Peyer's patch (tissue), 4 donors: ENCODE measurements around the gene STT3B.

ENCODE experiments used
- CTCF ChIP-seq, 6 experiments: fragments of 450-650 bp in 4 of 6; fragments of 200-600 bp in 2 of 6; sonication (generic) in 1 of 6; IDR thresholded peaks; one replicate each; pipeline ENCODE4 v1.5.1; 2017 to 2019; ENCODE audit warnings: antibody characterized with exemption in 6 of 6, mild to moderate bottlenecking in 3 of 6, moderate library complexity in 1 of 6
- POLR2A ChIP-seq, 2 donors: fragments of 450-650 bp; IDR thresholded peaks; one replicate each; pipeline ENCODE4 v1.5.1; 2017; ENCODE audit warnings: antibody characterized with exemption in 2 of 2, mild to moderate bottlenecking in 2 of 2, moderate library complexity in 2 of 2

DNA sequence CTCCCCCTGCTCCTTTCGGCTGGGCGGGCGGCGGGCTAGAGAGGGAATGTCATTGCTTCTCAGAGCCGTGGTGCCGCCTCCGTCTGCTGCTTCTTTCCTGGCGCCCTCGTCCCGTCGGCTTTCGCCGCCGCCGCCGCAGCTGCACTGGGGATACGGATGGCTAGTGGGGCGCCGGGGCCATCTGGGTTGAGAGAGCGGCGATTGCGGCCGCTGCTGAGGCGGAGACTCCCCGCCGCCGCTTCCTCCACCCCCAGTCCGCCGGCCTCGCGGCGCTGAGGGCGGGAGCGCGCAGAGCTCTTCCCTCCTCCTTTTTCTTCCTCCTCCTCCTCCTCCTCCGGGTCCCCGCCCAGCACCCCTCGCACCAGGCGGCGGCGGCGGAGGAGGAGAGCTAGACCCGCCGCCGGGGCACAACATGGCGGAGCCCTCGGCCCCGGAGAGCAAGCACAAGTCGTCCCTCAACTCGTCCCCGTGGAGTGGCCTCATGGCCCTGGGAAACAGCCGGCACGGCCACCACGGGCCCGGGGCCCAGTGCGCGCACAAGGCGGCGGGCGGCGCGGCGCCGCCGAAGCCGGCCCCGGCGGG lies at the start of gene STT3B:
- no peak for TF ChIP-seq CTCF (IDR thresholded peaks at IDR 0.05)
- peak; percentile 76 to 97 for TF ChIP-seq POLR2A (IDR thresholded peaks at IDR 0.05)
